Astrocyte (in vitro differentiated cells and primary cell): ENCODE data around the gene TMUB1. TPM values are rescaled to one million over a fixed set of nuclear protein-coding genes. Genes with fewer than 3 reads are reported as not detected.
A peak's percentile ranks its signal among the peaks of the same experiment; 100 is the strongest.

Experiments
- DNase-seq: peaks from one replicate; pipeline ENCODE4 v3.0.0-alpha.2; 2010; ENCODE audit warnings: low read depth
- FAIRE-seq: peaks from 2 replicates; lab custom pipeline; 2011; peaks lifted over from hg19 to GRCh38; lab: Jason Lieb, UNC
- H2AFZ ChIP-seq: 2 replicates; pipeline ENCODE4 v1.6.0; 2012; ENCODE audit warnings: low read depth, low read length, inconsistent platforms
- H3K27ac ChIP-seq: 2 replicates; pipeline ENCODE4 v1.5.1; 2011; ENCODE audit warnings: low read depth, low read length, inconsistent platforms
- H3K27me3 ChIP-seq: 2 replicates; pipeline ENCODE4 v1.6.0; 2011; ENCODE audit warnings: low read length, inconsistent platforms; ENCODE audit not compliant: insufficient read depth
- H3K36me3 ChIP-seq: 2 replicates; pipeline ENCODE4 v1.5.1; 2011; ENCODE audit warnings: low read length, inconsistent platforms; ENCODE audit not compliant: insufficient read depth
- H3K4me1 ChIP-seq: 2 replicates; pipeline ENCODE4 v1.5.1; 2011; ENCODE audit warnings: low read length, inconsistent platforms; ENCODE audit not compliant: insufficient read depth
- H3K4me2 ChIP-seq: 2 replicates; pipeline ENCODE4 v1.6.0; 2012; ENCODE audit warnings: low read length, inconsistent platforms
- H3K4me3 ChIP-seq: 2 replicates; pipeline ENCODE4 v1.5.1; 2011; ENCODE audit warnings: low read depth, mild to moderate bottlenecking, low read length, inconsistent platforms; ENCODE audit not compliant: insufficient read depth
- H3K79me2 ChIP-seq: 2 replicates; pipeline ENCODE4 v1.6.0; 2012; ENCODE audit warnings: mild to moderate bottlenecking, low read length, inconsistent platforms; ENCODE audit not compliant: insufficient read depth
- H3K9ac ChIP-seq: 2 replicates; pipeline ENCODE4 v1.6.0; 2012; ENCODE audit warnings: mild to moderate bottlenecking, low read length, inconsistent platforms
- H3K9me3 ChIP-seq: 2 replicates; pipeline ENCODE4 v1.5.1; 2012; ENCODE audit warnings: low read depth, mild to moderate bottlenecking, low read length, inconsistent platforms; ENCODE audit not compliant: insufficient read depth
- H4K20me1 ChIP-seq: 2 replicates; pipeline ENCODE4 v1.6.0; 2012; ENCODE audit warnings: low read length, inconsistent platforms; ENCODE audit not compliant: insufficient read depth
- H3K27ac Mint-ChIP-seq: one replicate; pipeline ENCODE4 v1.8.0; 2021; ENCODE audit warnings: mild to moderate bottlenecking, mixed read lengths; ENCODE audit not compliant: unreplicated experiment
- H3K27me3 Mint-ChIP-seq: one replicate; pipeline ENCODE4 v1.8.0; 2021; ENCODE audit warnings: low read depth, mixed read lengths; ENCODE audit not compliant: unreplicated experiment
- H3K36me3 Mint-ChIP-seq: one replicate; pipeline ENCODE4 v1.8.0; 2021; ENCODE audit warnings: low read depth, mixed read lengths; ENCODE audit not compliant: unreplicated experiment
- H3K4me1 Mint-ChIP-seq: one replicate; pipeline ENCODE4 v1.8.0; 2021; ENCODE audit warnings: low read depth, mixed read lengths; ENCODE audit not compliant: unreplicated experiment
- H3K4me3 Mint-ChIP-seq: one replicate; pipeline ENCODE4 v1.8.0; 2021; ENCODE audit warnings: mild to moderate bottlenecking, moderate library complexity, mixed read lengths; ENCODE audit not compliant: unreplicated experiment
- H3K9me3 Mint-ChIP-seq: one replicate; pipeline ENCODE4 v1.8.0; 2021; ENCODE audit warnings: mild to moderate bottlenecking, mixed read lengths; ENCODE audit not compliant: unreplicated experiment
- CTCF ChIP-seq: IDR thresholded peaks from 2 replicates; pipeline ENCODE4 v1.5.1; 2011; ENCODE audit warnings: low read depth, mild to moderate bottlenecking, inconsistent platforms, low read length, moderate library complexity; ENCODE audit not compliant: insufficient read depth
- EZH2 ChIP-seq: IDR thresholded peaks from 2 replicates; pipeline ENCODE4 v1.6.1; 2012; ENCODE audit warnings: mild to moderate bottlenecking, low read length, inconsistent platforms; ENCODE audit not compliant: insufficient read depth
- total RNA-seq: library from RNA; stranded (reverse); gene quantifications from 2 replicates; pipeline ENCODE4 v1.2.1, GENCODE V29; 2021

TMUB1 gene
- total RNA-seq, 1 donor from 2014 or later = 42.9 TPM

GRCh38 chr7:151059367-151060112 is 23.8 kb downstream of the TMUB1 start, which contains the start of gene SLC4A2:
Gene SLC4A2, plus strand, starts transcription at chr7:151059589. Its CDS starts 2,399 bp downstream, at chr7:151061988.
- no peak for FAIRE-seq
- Histone ChIP-seq H3K4me3 (peak within 1 kb of the TSS; percentile 80), H3K4me1 (peaks cover 54% of the 10 kb centered on the region), H3K79me2 (peaks cover 41% of the 10 kb centered on the region), H3K27me3 (no peaks in the 10 kb centered on the region), H3K36me3 (no peaks in the 10 kb centered on the region), H2AFZ (peak within 1 kb of the TSS; percentile 70), H3K27ac (peak within 1 kb of the TSS; percentile 93), H3K4me2 (peak within 1 kb of the TSS; percentile 91), H3K9me3 (no peaks in the 10 kb centered on the region), H3K9ac (peak within 1 kb of the TSS; percentile 81), H4K20me1 (peaks cover 48% of the 10 kb centered on the region)
- Mint-ChIP-seq H3K27ac (peak within 1 kb of the TSS; percentile 97), H3K9me3 (peaks cover under 1% of the 10 kb centered on the region), H3K4me1 (peaks cover 31% of the 10 kb centered on the region), H3K36me3 (peaks cover 4% of the 10 kb centered on the region), H3K27me3 (peaks cover 3% of the 10 kb centered on the region), H3K4me3 (peak within 1 kb of the TSS; percentile 94)
- TF ChIP-seq EZH2 (no peak), CTCF (no peak)
- no peak for DNase-seq

GRCh38 chr7:151058781-151059366 is 24.4 kb downstream of the TMUB1 start:
- peak overlapping the region; percentile 97 for H3K27ac Mint-ChIP-seq
- H2AFZ ChIP-seq = peak overlapping the region; percentile 65

More at GRCh38 chr7:151058781-151059366, 24.4 kb downstream of the TMUB1 start:
- peaks cover 4% of the 10 kb centered on the region for H3K27me3 Mint-ChIP-seq
- Histone ChIP-seq H3K9ac (peak overlapping the region; percentile 81), H4K20me1 (peaks cover 43% of the 10 kb centered on the region), H3K9me3 (no peaks in the 10 kb centered on the region), H3K79me2 (peaks cover 38% of the 10 kb centered on the region), H3K36me3 (no peaks in the 10 kb centered on the region), H3K4me1 (peaks cover 54% of the 10 kb centered on the region), H3K4me3 (peak overlapping the region; percentile 80), H3K4me2 (peak overlapping the region; percentile 91), H3K27ac (peak overlapping the region; percentile 93), H3K27me3 (no peaks in the 10 kb centered on the region)
- peak overlapping the region; percentile 94 for H3K4me3 Mint-ChIP-seq
- peaks cover 1% of the 10 kb centered on the region for H3K9me3 Mint-ChIP-seq
- TF ChIP-seq CTCF (no peak), EZH2 (no peak)
- peaks cover 31% of the 10 kb centered on the region for H3K4me1 Mint-ChIP-seq
- FAIRE-seq (no peak), DNase-seq (no peak)
- H3K36me3 Mint-ChIP-seq = peaks cover 11% of the 10 kb centered on the region
